Activated CD4-positive, CD25-positive, alpha-beta regulatory T cell treated with anti-CD3 and anti-CD28 coated beads, Interleukin-2, amount 50 U/mL, for 72 hours (primary cell): ENCODE data around the gene CDH4.

Experiments used
- DNase-seq: peaks from one replicate; pipeline ENCODE4 v3.0.0; 2021

Gene CDH4

DNA sequence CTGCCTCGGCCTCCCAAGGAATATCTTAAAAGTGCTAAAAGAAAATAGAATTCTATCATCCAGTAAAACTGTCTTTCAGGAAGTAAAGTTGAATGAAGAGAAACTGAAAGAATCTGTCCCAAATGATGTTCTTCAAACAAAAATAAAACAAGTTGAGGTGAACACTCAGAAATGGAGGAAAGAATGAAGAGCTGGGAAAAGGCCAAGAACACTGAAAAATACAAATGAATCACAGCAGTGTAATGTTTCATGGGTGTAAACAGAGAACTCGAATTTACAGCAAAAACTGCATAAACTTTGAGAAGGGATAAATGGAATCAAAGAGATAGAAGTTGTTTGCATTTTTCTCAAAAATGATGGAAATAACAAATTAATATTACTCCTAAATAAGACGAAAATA lies 496.3 kb downstream of the CDH4 start:
- DNase-seq, result no peak

DNA sequence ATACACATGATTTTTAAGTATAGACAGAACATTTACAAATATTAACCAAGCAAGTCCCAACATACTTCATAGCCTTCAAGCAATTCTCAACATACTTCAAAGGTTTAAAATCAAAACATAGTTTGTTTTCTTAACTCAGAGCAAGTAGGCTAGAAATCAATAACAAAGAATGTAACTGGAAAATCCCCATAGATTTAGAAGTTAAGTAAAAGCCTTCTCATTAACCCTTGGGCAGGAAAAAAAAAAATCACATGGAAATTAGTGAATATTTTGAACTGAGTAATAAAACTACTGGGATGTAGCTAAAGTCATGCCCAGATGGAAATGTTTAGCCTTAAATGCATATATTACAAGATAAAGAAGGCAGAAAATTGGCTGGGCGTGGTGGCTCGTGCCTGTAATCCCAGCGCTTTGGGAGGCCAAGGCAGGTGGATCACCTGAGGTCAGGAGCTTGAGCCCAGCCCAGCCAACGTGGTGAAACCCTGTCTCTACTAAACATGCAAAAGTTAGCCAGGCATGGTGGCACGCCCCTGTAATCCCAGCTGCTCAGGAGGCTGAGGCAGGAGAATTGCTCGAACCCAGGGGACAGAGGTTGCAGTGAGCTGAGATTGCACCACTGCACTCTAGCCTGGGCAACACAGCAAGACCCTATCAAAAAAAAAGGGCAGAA lies 497.5 kb downstream of the CDH4 start:
- DNase-seq, result no peak

DNA sequence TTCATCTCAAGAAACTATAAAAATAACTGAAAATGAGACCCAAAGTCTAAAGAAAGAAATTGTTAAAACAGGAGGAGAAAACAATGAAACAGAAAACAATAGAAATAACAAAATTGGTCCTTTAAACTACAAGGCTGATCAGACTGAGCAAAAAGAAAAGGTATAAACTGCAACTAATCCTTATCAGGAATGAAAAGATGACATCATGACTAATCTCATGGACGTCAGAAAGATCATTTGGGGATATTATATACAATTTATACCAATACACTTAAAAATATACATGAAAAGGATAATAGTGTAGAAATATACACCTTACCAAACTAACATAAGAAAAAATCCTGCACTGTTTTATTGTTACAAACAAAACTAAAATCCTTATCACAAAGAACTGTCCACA lies 498.0 kb downstream of the CDH4 start:
- DNase-seq, result no peak

DNA sequence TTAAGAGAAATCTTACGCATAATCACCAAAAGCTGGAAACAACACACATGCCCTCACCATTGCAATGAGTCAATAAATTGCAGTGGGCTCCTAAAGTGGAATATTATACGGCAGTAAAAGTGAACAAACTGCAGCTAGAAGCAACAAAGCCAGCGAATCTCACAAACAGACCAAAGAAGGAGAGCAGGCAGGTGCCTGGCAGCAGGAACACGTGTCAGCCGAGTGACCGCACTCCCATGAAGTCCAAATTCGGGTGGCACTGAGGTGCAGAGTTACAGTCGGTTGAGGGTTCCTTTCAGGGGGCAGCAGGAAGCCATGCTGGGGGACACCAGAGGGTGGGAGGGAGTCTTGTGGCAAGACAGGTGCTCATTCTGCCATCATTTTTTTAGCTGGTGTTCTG lies 500.5 kb downstream of the CDH4 start:
- DNase-seq, result no peak

DNA sequence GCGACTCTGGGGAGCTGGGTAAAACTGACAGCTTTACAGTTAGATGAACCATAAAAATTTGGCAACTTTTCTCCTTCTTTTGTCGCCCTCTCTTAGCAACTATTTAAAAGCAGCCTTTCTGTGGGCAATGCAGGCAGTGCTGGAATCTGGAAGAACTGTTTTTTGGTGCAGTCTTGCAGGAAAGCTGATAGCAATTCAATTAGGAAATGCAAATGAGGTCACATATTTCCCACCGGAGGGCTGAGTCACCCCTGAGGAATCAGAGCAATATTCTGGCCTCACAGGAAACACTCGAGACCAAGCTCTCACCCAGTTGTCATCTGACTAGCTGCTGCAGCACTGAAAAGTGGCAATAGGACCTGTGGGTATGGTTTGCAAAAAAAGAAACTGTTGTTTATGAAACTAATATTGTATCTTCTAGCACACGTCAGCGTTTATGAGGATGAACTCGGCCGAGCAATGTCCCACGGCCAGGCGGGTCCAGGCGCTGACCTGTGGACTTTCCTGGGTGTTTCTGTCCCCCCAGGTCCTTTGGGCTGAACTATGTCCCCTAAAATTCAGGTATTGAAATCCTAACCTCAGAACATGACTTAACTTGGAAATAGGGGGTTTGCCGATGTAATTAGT lies 501.4 kb downstream of the CDH4 start:
- no peak for DNase-seq

DNA sequence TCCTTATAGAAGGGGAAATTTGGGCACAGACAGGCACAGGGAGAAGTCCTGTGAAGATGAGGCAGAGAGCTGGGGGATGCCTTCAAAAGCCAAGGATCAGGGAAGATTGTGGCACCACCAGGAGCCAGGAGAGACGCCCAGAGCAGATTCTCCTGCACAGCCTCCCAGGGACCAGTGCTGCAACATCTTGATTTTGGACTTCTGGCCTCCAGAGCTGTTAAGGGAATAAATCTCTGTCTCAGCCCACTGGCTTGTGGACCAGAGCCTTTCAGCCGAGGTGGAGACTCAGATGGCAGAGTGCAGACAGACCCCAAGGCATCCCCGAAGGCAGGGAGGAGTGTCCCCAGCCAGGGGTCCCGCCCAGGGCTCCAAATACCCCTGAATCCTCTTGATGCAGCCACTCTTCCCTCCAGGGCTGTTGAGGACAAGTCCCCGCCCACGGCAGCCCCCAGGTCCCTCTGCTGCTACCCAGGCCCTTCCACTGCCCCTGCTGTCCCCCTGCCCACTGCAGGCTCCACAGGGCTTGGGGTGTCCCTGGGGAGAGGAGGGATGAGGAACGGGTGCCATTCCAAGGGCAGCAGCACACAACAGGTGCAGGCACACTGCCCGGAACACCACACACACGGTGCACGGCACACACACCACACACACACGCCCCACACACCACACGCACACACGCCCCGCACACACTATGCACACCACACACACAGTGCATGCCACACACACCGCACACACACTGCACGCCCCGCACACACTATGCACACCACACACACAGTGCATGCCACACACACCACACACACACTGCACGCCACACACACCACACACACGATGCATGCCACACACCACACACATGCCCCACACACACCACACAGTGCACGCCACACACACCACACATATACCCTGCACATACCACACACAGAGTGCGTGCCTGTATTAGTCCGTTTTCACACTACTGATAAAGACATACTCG lies 502.2 kb downstream of the CDH4 start:
- no peak for DNase-seq

DNA sequence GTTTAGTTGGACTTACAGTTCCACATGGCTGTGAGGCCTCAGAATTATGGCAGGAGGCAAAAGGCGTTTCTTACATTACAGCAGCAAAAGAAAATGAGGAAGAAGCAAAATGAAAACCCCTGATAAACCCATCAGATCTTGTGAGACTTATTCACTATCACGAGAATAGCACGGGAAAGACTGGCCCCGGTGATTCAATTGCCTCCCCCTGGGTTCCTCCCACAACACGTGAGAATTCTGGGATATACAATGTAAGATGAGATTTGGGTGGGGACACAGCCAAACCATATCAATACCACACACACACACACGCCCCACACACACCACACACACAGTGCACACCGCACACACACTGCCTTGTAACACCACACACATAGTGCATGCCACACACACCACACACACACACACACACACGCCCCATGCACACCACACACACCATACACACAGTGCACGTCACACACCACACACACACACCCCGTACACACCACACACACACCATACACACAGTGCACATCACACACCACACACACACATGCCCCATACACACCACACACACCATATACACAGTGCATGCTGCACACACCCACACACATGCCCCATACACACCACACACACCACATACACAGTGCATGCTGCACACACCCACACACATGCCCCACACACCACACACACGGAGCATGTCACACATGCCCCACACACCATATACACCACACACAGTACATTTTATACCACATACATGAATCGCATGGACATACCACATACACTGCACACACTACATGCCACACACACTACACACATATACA lies 503.1 kb downstream of the CDH4 start:
- DNase-seq, result no peak

DNA sequence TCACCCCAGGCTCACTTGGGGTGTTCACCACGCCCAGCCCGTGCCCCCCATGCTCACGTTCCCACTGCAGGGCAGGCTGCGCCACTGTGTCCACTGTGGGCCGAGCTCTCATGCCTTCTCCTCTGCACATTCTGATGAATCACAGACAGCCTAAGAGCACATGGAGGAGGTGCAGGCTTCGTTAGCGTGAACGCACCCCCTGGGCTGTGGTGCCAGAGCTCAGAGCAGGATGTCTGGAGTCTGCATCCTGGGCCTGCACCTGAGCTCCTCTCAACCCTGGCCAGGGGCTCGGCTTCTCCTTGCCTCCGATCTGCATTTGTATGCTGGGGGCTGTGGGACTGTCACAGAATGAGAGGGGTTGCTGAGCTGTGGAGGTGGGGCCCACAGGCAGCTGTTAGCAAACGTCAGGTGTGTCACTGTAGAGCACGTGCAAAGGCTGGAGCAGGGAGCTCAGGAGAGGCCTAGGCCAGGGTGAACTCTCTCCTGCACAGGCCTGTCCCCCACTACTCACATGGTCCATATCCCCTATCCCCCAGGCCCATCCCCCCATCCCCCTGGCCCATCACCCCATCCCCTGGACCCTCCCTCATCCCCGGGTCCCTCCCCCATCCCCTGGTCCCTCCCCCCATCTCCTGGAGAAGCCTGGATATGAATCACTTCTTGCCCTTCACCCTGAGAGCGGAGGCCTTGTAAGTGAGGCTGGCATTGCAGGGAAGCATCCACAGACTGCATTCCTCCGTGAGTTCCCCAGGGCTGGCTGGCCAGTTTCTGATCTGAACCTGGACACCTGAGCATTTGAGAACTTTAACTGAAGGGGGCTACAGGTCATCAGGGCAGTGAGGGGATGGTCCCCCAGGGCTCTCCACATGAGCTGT lies 504.1 kb downstream of the CDH4 start:
- DNase-seq, result no peak

DNA sequence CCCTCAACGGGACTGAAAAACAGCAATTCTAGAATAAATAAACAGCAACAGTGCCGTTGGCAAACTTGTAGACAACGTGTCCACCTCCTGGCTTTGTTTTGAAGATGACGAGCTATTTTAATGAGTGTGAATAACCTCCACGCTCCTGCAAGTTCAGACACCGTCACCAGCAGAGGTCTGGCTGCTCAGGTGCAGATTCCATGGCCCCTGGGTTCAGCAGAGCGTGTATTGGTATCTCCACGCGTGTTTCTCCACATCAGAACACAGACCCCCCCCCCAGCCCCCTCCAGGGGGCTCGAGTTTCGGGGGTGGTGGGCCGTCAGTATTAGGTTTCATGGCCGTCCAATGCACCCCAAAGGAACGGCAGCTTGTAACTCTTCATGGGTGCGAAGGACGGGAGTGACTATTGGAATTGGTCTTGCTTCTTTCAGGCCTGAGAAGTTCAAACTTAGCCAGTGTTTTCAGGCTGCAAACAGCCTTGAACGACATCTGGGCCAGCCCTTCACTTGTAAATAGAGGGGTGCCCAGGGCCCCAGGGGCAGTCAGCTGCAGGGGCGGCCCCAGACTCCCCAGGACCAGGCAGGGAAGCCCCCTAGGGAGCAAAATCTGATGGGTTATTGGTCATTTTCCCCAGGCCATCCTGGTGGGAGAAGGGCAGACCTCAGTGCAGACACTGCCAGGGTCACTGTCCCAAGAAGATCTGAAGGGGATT lies 505.1 kb downstream of the CDH4 start:
- DNase-seq, result no peak

DNA sequence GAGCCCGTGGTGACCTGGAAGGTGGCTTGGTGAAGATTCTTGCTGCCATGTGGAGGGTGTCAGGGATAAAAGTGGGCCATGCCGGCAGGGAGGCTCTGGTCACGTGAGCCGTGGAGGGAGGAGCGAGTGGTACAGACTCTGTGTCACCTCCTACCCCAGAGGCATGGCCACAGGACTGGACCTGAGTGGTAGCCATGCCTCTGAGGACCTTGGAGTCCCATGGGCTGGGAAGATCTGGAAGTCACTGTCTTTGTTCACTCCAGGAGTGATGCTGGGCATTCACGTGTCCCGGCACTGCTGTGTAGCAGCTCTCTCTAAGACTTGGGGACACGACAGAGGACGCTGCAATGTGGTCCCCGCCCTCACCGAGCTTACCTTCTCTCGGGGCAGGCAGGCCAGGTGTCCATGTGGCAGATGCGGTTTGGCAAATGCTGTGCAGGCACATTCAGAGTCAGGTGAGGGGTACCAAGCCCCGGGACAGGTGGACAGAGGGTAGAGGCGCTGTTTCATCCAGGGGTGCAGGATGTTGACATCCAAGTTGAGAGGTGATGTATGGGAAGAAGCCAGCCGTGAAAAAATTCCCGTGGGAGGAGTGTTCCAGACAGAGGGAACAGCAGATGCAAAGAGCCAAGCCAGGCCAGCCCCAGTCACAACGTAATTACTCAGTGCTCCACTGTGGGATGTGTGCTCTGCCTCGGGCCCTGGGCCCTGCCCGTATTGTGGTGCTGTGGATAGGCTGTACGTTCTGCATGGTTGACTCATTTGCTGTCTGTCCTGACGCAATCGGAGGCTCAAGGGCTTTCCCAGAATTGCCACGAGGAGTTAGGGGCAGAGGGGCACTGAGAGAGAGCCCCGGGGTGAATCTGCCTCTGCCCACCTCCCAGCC lies 505.9 kb downstream of the CDH4 start:
- no peak for DNase-seq

DNA sequence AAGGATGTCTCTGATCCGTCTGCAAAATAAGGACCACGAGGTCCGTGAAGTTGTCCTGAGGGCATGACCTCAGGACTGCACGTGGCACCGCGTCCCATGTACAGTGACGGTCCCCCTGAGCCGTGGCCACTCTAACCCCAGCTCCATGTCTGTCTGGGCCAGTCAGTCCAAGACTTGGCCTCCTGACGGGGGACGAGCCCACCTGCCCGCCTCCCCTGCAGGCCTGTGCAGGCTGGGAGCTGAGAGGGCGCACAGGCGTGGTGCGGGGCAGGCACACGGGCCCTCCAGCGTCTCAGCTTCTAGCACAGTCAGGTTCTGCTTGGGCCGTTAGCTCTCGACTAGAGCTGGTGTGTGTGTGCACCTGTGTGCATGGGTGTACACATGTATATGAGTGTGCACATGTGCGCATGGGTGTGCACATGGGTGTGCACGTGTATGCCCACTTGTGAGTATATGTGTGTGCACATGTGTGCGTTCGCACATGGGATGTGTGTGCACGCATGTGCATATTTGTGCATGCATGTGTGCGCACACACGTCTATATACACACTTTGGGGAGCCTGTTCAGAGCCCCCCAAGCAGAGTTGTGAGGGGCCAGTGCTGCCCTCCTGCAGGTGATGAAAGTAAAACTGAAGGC lies 506.6 kb downstream of the CDH4 start:
- no peak for DNase-seq

DNA sequence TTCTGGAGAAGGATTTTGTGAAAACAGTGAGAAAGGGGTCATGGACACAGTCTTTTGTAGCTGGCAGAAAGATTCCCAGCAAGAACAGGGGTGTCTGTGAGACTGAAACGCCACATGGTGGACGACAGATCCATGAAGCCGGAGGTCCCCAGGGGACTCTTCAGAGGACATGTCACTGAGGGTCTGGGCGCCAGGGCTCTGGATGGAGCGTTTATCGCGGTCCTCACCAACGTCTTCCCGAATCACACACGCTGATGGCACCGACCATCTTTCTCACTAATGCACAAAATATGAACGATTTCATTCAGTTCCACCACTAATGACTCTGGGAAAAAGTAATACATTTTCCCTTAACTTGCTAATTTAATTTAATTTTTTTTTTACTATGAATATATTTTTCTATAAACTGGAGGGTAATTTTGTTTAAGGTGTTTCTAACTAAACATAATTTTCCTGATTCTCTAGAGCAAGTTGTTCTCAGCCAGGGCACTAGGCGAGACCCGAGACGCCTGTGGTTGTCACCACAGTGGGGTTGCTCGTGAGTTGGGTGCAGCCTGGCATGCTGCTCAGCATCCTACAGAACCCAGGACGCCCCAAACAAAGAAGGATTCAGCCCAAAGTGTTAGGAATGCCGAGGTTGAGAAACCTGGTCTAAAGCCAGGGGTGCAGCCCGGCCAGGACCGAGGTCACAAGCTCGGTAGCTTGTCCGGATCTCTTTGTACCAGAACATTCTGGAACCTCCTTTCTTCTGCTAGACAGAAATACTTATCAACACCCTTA lies 507.4 kb downstream of the CDH4 start:
- no peak for DNase-seq

DNA sequence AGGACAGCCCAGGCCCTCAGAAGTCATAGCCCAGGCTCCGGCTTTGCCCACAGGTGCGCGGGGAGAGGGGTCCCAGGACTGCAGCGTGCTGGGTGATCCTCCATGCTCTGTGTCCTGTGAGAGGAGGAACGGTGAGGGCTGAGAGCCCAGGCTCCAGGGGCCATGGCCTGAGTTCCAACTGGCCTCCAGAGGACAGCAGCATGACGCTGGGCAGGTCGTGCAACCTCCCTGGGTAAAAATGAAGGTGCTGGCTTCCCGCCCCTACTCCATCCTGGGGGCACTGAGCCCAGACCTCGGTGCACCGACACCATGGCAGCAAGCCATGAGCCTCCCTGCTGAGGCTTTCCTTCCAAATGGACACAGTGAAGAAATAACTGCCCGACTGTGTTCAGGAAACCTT lies 508.3 kb downstream of the CDH4 start:
- DNase-seq, result no peak

DNA sequence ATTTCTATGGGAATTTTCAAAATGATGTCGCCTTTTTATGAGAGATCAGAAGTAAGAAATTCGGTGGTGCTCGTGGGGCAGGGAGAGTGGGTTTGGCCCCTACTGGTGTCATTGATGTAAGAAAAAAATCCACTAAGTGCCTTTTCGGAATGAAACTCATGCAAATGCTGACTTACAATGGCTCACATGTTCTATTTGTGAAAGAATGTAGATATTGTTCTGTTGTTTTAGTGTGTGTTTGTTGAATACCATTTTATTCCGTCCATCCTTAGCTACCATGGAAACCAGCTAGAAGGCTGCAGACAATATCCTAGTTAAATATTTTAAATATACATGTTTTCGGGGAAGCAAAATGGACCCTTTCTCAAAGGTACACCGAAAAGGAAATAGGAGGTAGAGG lies 508.7 kb downstream of the CDH4 start:
- no peak for DNase-seq

DNA sequence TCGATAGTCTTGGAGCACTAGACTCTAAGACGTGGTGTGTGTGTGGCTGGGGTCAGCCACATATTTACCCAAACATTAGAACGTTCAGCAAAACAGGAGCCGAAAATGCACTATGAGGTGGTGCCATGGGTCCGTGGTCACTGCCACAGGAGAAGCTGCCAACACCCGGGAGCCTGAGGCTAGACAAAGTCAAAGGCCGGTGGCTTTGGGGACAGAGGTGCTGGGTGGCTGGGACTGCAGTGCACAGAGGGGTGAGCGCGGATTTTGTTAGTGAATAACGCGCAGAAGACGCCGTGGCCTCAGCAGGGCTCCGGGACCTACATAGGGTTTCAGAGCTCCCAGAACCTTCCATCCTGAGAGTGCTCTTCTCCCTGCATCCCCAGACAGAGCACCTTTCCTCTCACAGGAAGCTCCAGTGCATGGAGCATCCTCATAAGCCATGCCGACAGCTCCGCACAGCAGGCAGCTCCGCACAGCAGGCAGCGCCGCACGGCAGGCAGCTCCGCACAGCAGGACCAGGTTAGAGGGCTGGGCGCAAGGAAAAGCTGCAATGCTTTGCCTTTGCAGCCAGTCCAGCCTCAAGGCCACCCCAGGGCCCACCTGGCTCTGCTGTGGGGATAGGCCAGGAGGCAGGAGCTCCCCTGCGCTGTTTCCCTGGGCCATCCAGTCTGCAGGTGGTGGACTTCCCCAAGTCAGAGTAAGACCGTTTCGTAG lies 509.5 kb downstream of the CDH4 start:
- no peak for DNase-seq

DNA sequence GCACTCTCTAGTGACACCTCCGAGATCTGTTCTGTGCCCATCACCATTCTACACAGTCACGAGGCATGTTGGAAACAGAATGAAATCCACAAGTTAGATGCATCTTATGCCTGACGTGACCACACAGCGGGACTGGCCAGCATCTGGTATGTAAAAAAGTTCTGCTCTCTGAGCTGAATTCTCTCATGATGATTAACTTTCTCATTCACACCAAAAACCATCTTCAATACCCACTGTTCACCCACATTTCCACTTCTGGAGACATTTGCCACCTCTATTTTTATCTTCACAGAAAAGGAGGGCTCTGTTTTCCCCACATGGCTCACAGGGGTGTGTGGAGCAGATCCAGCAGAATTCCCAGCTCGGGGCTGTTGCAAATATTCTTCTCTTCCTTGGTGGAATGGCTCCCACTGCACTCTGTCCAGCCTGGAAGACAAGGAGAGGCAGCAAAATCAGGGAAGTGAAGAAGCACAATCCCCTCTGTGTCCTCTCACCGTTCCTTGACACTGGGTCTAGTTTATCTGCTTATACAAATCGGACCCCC lies 510.2 kb downstream of the CDH4 start:
- no peak for DNase-seq

DNA sequence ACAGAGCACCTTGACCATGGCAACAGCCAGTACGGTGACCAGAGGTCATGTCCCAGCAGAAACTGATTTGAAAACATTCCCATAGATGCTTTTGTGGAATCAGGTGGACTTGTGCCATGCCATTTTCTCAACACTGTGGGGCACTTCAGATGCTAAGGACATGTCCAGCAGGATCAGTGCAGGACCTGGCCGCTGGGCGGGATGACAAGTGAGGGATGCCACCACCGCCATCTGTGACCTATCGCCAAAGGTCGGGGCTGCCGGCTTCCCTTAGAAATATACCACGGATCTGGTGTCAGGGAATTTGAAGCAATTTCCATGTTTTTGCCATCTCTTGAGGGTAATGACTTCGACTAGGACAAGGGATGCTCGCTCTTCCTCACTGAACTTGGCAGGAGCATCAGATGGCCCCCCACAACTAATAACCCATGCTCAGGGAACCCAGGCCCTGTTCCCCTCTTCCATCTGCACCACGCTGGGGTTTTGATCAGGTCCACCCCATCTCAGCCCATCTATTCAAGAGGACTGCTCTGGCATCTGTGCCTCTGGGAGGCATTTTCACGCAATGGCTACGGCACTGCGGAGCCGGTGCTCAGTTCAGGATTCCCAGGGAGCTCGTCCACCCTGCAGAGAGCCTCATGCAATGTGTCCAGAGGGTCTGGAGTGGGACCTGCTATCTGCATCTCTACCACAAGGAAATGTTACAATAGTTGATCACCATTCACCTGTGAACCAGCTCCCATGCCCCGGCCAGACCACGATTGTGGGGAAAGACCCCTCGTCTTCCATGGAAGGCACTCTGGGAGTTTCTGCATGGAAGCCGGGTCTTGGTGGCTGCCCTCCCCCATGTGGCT lies 511.1 kb downstream of the CDH4 start:
- no peak for DNase-seq
